RWPE2 (cell line): ENCODE data around the gene DDX41.
A peak's percentile ranks its signal among the peaks of the same experiment; 100 is the strongest.

ENCODE experiments used
- ATAC-seq: fragments of 200-7000 bp; cut with Tn5 transposase; 3 replicates; pipeline ENCODE4 v1.9.1; 2021; ENCODE audit warnings: low read depth
- DNase-seq: peaks from one replicate; pipeline ENCODE4 v3.0.0-alpha.2; 2020; ENCODE audit warnings: low spot score
- H3K27ac ChIP-seq: fragments of 450-650 bp; 2 replicates; pipeline ENCODE4 v1.5.1; 2017; ENCODE audit warnings: mild to moderate bottlenecking; ENCODE audit not compliant: poor library complexity, severe bottlenecking
- H3K27me3 ChIP-seq: fragments of 250-450 bp; sonication (Bioruptor Pico); 2 replicates; pipeline ENCODE4 v1.5.1; 2021; ENCODE audit warnings: mild to moderate bottlenecking, moderate library complexity; ENCODE audit not compliant: insufficient read depth, poor library complexity, severe bottlenecking
- H3K36me3 ChIP-seq: fragments of 250-450 bp; sonication (Bioruptor Pico); 2 replicates; pipeline ENCODE4 v1.5.1; 2020; ENCODE audit warnings: low read depth, mild to moderate bottlenecking, moderate library complexity
- H3K4me1 ChIP-seq: fragments of 250-450 bp; sonication (Bioruptor Pico); 2 replicates; pipeline ENCODE4 v1.5.1; 2021; ENCODE audit warnings: mild to moderate bottlenecking, moderate library complexity; ENCODE audit not compliant: insufficient read depth, poor library complexity, severe bottlenecking
- H3K4me3 ChIP-seq: fragments of 250-450 bp; sonication (Bioruptor Pico); 2 replicates; pipeline ENCODE4 v1.5.1; 2021; ENCODE audit warnings: mild to moderate bottlenecking, moderate library complexity; ENCODE audit not compliant: severe bottlenecking
- H3K9me3 ChIP-seq: fragments of 250-450 bp; sonication (Bioruptor Pico); 2 replicates; pipeline ENCODE4 v1.5.1; 2021; ENCODE audit warnings: mild to moderate bottlenecking, moderate library complexity; ENCODE audit not compliant: severe bottlenecking
- CTCF ChIP-seq: fragments of 450-650 bp; IDR thresholded peaks from one replicate; pipeline ENCODE4 v1.5.1; 2017; ENCODE audit warnings: mild to moderate bottlenecking, moderate library complexity; ENCODE audit not compliant: poor library complexity, severe bottlenecking

The DDX41 gene

GRCh38 chr5:177479774-177480173 lies 37.0 kb downstream of the DDX41 start:
- peak overlapping the region; percentile 3 for H3K27ac ChIP-seq
- DNase-seq, result no peak
- H3K27me3 ChIP-seq, result no peaks in the 10 kb centered on the region
- no peak for TF ChIP-seq CTCF
- no peak overlapping the region for H3K4me3 ChIP-seq
- peaks cover 9% of the 10 kb centered on the region for H3K4me1 ChIP-seq
- no peaks in the 10 kb centered on the region for H3K9me3 ChIP-seq
- peaks cover 11% of the 10 kb centered on the region for H3K36me3 ChIP-seq
- ATAC-seq, result peak; percentile 0; the same call in 2 of the 3 replicates

- Histone ChIP-seq H3K27ac (peak overlapping the region; percentile 1), H3K4me3 (no peak overlapping the region), H3K9me3 (no peaks in the 10 kb centered on the region), H3K4me1 (peaks cover 9% of the 10 kb centered on the region), H3K36me3 (peaks cover 10% of the 10 kb centered on the region), H3K27me3 (no peaks in the 10 kb centered on the region)
- no peak for DNase-seq
- TF ChIP-seq CTCF, result no peak
- peak; percentile 11 for ATAC-seq
Measured at GRCh38 chr5:177478711-177479646, 37.8 kb downstream of the DDX41 start.

- Histone ChIP-seq H3K27me3 (no peaks in the 10 kb centered on the region), H3K9me3 (no peaks in the 10 kb centered on the region), H3K4me1 (peaks cover 9% of the 10 kb centered on the region), H3K4me3 (no peak overlapping the region), H3K27ac (no peak overlapping the region), H3K36me3 (0 out of 2 replicates have a peak, but pooled peaks cover under 1% of the 10 kb centered on the region)
- no peak for TF ChIP-seq CTCF
- DNase-seq, result no peak
- ATAC-seq, result peak; percentile 1; the same call in 2 of the 3 replicates
Measured at GRCh38 chr5:177477701-177478477, 38.9 kb downstream of the DDX41 start.

GRCh38 chr5:177476531-177477233 lies 40.1 kb downstream of the DDX41 start:
- DNase-seq, result no peak
- Histone ChIP-seq H3K4me1 (peaks cover 14% of the 10 kb centered on the region), H3K36me3 (no peaks in the 10 kb centered on the region; the same call in 1 of the 2 replicates), H3K27me3 (no peaks in the 10 kb centered on the region), H3K4me3 (no peak overlapping the region), H3K9me3 (no peaks in the 10 kb centered on the region), H3K27ac (no peak overlapping the region)
- no peak for ATAC-seq
- no peak for TF ChIP-seq CTCF
